ENCODE measurements around the gene ZBTB24. TPM values are rescaled to one million over a fixed set of nuclear protein-coding genes. Genes with fewer than 3 reads are reported as not detected.
A peak's percentile ranks its signal among the peaks of the same experiment; 100 is the strongest.

Gene ZBTB24
- total RNA-seq, 4 donors from 2014 or later, result 12.8 to 13.3 (median 12.9) TPM

- Histone ChIP-seq H3K27ac (peak overlapping the region in 1 of 3 donors; percentile 71), H3K9me3 (no peaks in the 10 kb centered on the region), H3K4me3 (replicated peaks in 1 of 3) (no peak overlapping the region), H3K36me3 (no peaks in the 10 kb centered on the region), H3K4me1 (peaks cover 24 to 39% of the 10 kb centered on the region in 2 donors), H3K27me3 (no peaks in the 10 kb centered on the region)
- WGBS, 2 donors, result 96 to 97% methylated on average over 6 of the region's 6 CpGs
- DNase-seq, result no peak
- TF ChIP-seq POLR2A (IDR thresholded peaks at IDR 0.05) (no peak), CTCF (IDR thresholded peaks at IDR 0.05) (no peak)
- intact Hi-C loops (cut with DNase I), result no loop called here
These were observed 25.4 kb downstream of the ZBTB24 start for GRCh38 chr6:109457562-109457996.

GRCh38 chr6:109456710-109457561 is 26.1 kb downstream of the ZBTB24 start:
- intact Hi-C loops (cut with DNase I), result no loop called here
- Histone ChIP-seq H3K36me3 (no peaks in the 10 kb centered on the region), H3K4me1 (peaks cover 24 to 44% of the 10 kb centered on the region in 2 donors), H3K9me3 (no peaks in the 10 kb centered on the region), H3K27ac (peak overlapping the region in 1 of 3 donors; percentile 71), H3K27me3 (no peaks in the 10 kb centered on the region), H3K4me3 (replicated peaks in 1 of 3) (no peak overlapping the region)
- WGBS, 2 donors, result 47 to 71% methylated on average over 16 of the region's 16 CpGs
- TF ChIP-seq POLR2A (IDR thresholded peaks at IDR 0.05), result peak in 1 of 2 donors; percentile 42
- TF ChIP-seq CTCF (IDR thresholded peaks at IDR 0.05), result no peak
- DNase-seq, result peak; percentile 86 to 89

- peak in 1 of 2 donors; percentile 1 for TF ChIP-seq POLR2A (IDR thresholded peaks at IDR 0.05)
- TF ChIP-seq CTCF (IDR thresholded peaks at IDR 0.05), result no peak
- Histone ChIP-seq H3K4me1 (peaks cover 22 to 47% of the 10 kb centered on the region in 2 donors), H3K9me3 (no peaks in the 10 kb centered on the region), H3K4me3 (replicated peaks in 1 of 3) (peak overlapping the region; percentile 23 to 60 (median 33)), H3K27ac (peak overlapping the region in 2 of 3 donors; percentile 52 to 71), H3K36me3 (no peaks in the 10 kb centered on the region), H3K27me3 (no peaks in the 10 kb centered on the region)
- DNase-seq, result peak; percentile 56 to 80
- intact Hi-C loops (cut with DNase I), result no loop called here
- 15 to 21% methylated on average over 13 to 24 of the region's 38 CpGs for WGBS, 2 donors
These were observed 26.9 kb downstream of the ZBTB24 start for GRCh38 chr6:109456111-109456583.

GRCh38 chr6:109455437-109456110 is 27.4 kb downstream of the ZBTB24 start, which contains the start of gene MICAL1:
MICAL1 (minus strand) TSS chr6:109455772; CDS start chr6:109454196, 1,576 bp downstream.
- WGBS, 2 donors, result 0 to 3% methylated on average over 5 to 29 of the region's 70 CpGs
- TF ChIP-seq CTCF (IDR thresholded peaks at IDR 0.05) (peak in 3 of 6 experiments; percentile 21 to 41 (median 32)), POLR2A (IDR thresholded peaks at IDR 0.05) (peak in 1 of 2 donors; percentile 10)
- H3K27me3 ChIP-seq, result no peaks in the 10 kb centered on the region
- peak within 1 kb of the TSS in 2 of 3 donors; percentile 52 to 71 for H3K27ac ChIP-seq
- DNase-seq, result peak; percentile 67 to 70
- peaks cover 17 to 43% of the 10 kb centered on the region in 2 donors for H3K4me1 ChIP-seq
- no peaks in the 10 kb centered on the region for H3K9me3 ChIP-seq
- H3K36me3 ChIP-seq, result no peaks in the 10 kb centered on the region
- peak within 1 kb of the TSS; percentile 33 to 60 (median 41) for H3K4me3 ChIP-seq (replicated peaks in 1 of 3)
- intact Hi-C loops (cut with DNase I), result no loop called here

All from thyroid gland (tissue), 4 donors.